Mammary epithelial cell (primary cell): ENCODE data around the gene OR10A6.

Experiments
- CTCF ChIP-seq, 2 donors: IDR thresholded peaks in 1 of 2; conservative IDR thresholded peaks in 1 of 2; 2 replicates each; pipeline ENCODE4 v1.5.1; 2011 to 2012; ENCODE audit warnings: inconsistent platforms in 2 of 2, low read length in 2 of 2, mild to moderate bottlenecking in 2 of 2, control low read depth in 1 of 2, low read depth in 1 of 2; ENCODE audit not compliant: insufficient read depth in 1 of 2; ENCODE audit errors: extremely low read depth in 1 of 2
- EZH2 ChIP-seq: IDR thresholded peaks from 2 replicates; pipeline ENCODE4 v1.6.1; 2012; ENCODE audit warnings: low read length, inconsistent platforms, borderline replicate concordance

- peak; percentile 68 to 80 for TF ChIP-seq CTCF (conservative IDR thresholded peaks at IDR 0.05 in 1 of 2, IDR thresholded peaks at IDR 0.05 in 1 of 2; ENCODE audit: extremely low read depth in 1 of 2, insufficient read depth in 1 of 2, low read depth in 1 of 2, low read length in 2 of 2)
- TF ChIP-seq EZH2: no peak
Measured at GRCh38 chr11:7892840-7893254, 38.2 kb downstream of the OR10A6 start.
